Fibroblast of lung (primary cell): ENCODE data around the gene BCL7B. TPM values are rescaled to one million over a fixed set of nuclear protein-coding genes. Genes with fewer than 3 reads are reported as not detected.
"Not testable (repeated sequence)": the region's sequence is repeated elsewhere in the genome, so short reads cannot be mapped to it uniquely, and the experiment has no call there.

Experiments
- DNase-seq, 2 donors: peaks; one replicate each; pipeline versions ENCODE4 v3.0.0 to v3.0.0-alpha.2; 2010; ENCODE audit warnings: low read depth in 2 of 2
- H2AFZ ChIP-seq: 2 replicates; pipeline ENCODE4 v1.5.1; 2012; ENCODE audit warnings: low read length, control low read depth, inconsistent platforms
- H3K27ac ChIP-seq: 2 replicates; pipeline ENCODE4 v1.5.1; 2011; ENCODE audit warnings: low read length, control low read depth; ENCODE audit not compliant: insufficient read depth
- H3K27me3 ChIP-seq: 2 replicates; pipeline ENCODE4 v1.5.1; 2011; ENCODE audit warnings: mild to moderate bottlenecking, low read length; ENCODE audit not compliant: control insufficient read depth, insufficient read depth
- H3K36me3 ChIP-seq: 2 replicates; pipeline ENCODE4 v1.5.1; 2011; ENCODE audit warnings: low read length; ENCODE audit not compliant: control insufficient read depth, insufficient read depth
- H3K4me1 ChIP-seq: 2 replicates; pipeline ENCODE4 v1.5.1; 2011; ENCODE audit warnings: low read length; ENCODE audit not compliant: control insufficient read depth, insufficient read depth; ENCODE audit errors: extremely low read depth
- H3K4me2 ChIP-seq: 2 replicates; pipeline ENCODE4 v1.5.1; 2011; ENCODE audit warnings: low read length, control low read depth; ENCODE audit not compliant: insufficient read depth; ENCODE audit errors: extremely low read depth
- H3K4me3 ChIP-seq, 4 experiments: fragments of 200-600 bp in 1 of 4; sonication (generic) in 1 of 4; replicated peaks in 1 of 4; 2 replicates each; pipeline ENCODE4 v1.5.1; 2011 to 2016; ENCODE audit warnings: low read length in 4 of 4, low read depth in 3 of 4, mild to moderate bottlenecking in 3 of 4, control low read depth in 2 of 4, inconsistent platforms in 1 of 4, mixed read lengths in 1 of 4; ENCODE audit not compliant: insufficient read depth in 1 of 4; ENCODE audit errors: control extremely low read depth in 1 of 4
- H3K79me2 ChIP-seq: 2 replicates; pipeline ENCODE4 v1.5.1; 2012; ENCODE audit warnings: mild to moderate bottlenecking, low read length, inconsistent platforms; ENCODE audit not compliant: control insufficient read depth, insufficient read depth
- H3K9ac ChIP-seq: 2 replicates; pipeline ENCODE4 v1.5.1; 2011; ENCODE audit warnings: mild to moderate bottlenecking, low read length, control low read depth; ENCODE audit not compliant: insufficient read depth
- H3K9me3 ChIP-seq: 2 replicates; pipeline ENCODE4 v1.5.1; 2012; ENCODE audit warnings: low read depth, low read length; ENCODE audit not compliant: control insufficient read depth, insufficient read depth
- H4K20me1 ChIP-seq: 2 replicates; pipeline ENCODE4 v1.5.1; 2011; ENCODE audit warnings: low read length; ENCODE audit not compliant: control insufficient read depth, insufficient read depth; ENCODE audit errors: extremely low read depth
- CTCF ChIP-seq, 2 donors: IDR thresholded peaks in 1 of 2; conservative IDR thresholded peaks in 1 of 2; 1 replicate in 1 of 2; 2 replicates in 1 of 2; pipeline ENCODE4 v1.5.1; 2011 to 2012; ENCODE audit warnings: low read length in 2 of 2, control low read depth in 1 of 2, inconsistent platforms in 1 of 2, low read depth in 1 of 2, mild to moderate bottlenecking in 1 of 2
- EZH2 ChIP-seq: IDR thresholded peaks from 2 replicates; pipeline ENCODE4 v1.5.1; 2012; ENCODE audit warnings: low read length, control low read depth, mild to moderate bottlenecking; ENCODE audit errors: missing control alignments
- polyA plus RNA-seq, 2 donors: library from polyadenylated mRNA; depleted of rRNA in 1 of 2; stranded (reverse) in 1 of 2; unstranded in 1 of 2; fragments of >200 nt; gene quantifications; 2 replicates each; pipeline ENCODE4 v1.2.1, GENCODE V29; 2011 to 2012; ENCODE audit warnings: missing spikeins in 1 of 2
- total RNA-seq: library from RNA; depleted of rRNA; stranded (reverse); fragments of >200 nt; gene quantifications from 2 replicates; pipeline ENCODE4 v1.2.1, GENCODE V29; 2014

Gene BCL7B
- total and polyA plus RNA-seq, 2 donors (not counting 1 experiment from before 2014, with no cell fraction given), result 26.9 to 53.9 TPM

- TF ChIP-seq EZH2, result no peak
- no peak for TF ChIP-seq CTCF (conservative IDR thresholded peaks at IDR 0.05 in 1 of 2, IDR thresholded peaks at IDR 0.05 in 1 of 2; ENCODE audit: low read depth in 1 of 2, low read length in 2 of 2)
- H3K4me3 ChIP-seq, result no peak overlapping the region
- no peak for DNase-seq
- H2AFZ ChIP-seq, result no peak overlapping the region
- H4K20me1 ChIP-seq, result no peaks in the 10 kb centered on the region
- H3K27me3 ChIP-seq, result no peaks in the 10 kb centered on the region
- no peak overlapping the region for H3K4me2 ChIP-seq
- H3K79me2 ChIP-seq, result no peaks in the 10 kb centered on the region
- no peaks in the 10 kb centered on the region for H3K9me3 ChIP-seq
- peaks cover 13% of the 10 kb centered on the region for H3K36me3 ChIP-seq
- H3K27ac ChIP-seq, result no peak overlapping the region
- H3K4me1 ChIP-seq, result no peaks in the 10 kb centered on the region
- no peak overlapping the region for H3K9ac ChIP-seq
Observed at GRCh38 chr7:73536479-73536878, 21.0 kb downstream of the BCL7B start.

- not testable (repeated sequence) for H3K4me3 ChIP-seq, H3K27me3 ChIP-seq, H3K79me2 ChIP-seq, H2AFZ ChIP-seq, H3K4me1 ChIP-seq, H4K20me1 ChIP-seq, H3K4me2 ChIP-seq, H3K9ac ChIP-seq, H3K27ac ChIP-seq, DNase-seq, H3K9me3 ChIP-seq
- peaks cover 13% of the 10 kb centered on the region for H3K36me3 ChIP-seq
Observed at GRCh38 chr7:73535918-73536317, 21.6 kb downstream of the BCL7B start.

GRCh38 chr7:73533742-73534141 lies 23.7 kb downstream of the BCL7B start:
- no peak for TF ChIP-seq CTCF (conservative IDR thresholded peaks at IDR 0.05 in 1 of 2, IDR thresholded peaks at IDR 0.05 in 1 of 2; ENCODE audit: low read depth in 1 of 2, low read length in 2 of 2)
- TF ChIP-seq EZH2, result no peak

More at GRCh38 chr7:73533742-73534141, 23.7 kb downstream of the BCL7B start:
- Histone ChIP-seq H3K9ac (no peak overlapping the region), H3K27me3 (no peaks in the 10 kb centered on the region), H3K79me2 (no peaks in the 10 kb centered on the region), H2AFZ (no peak overlapping the region), H3K36me3 (peaks cover 9% of the 10 kb centered on the region), H3K4me1 (no peaks in the 10 kb centered on the region), H4K20me1 (no peaks in the 10 kb centered on the region), H3K4me2 (no peak overlapping the region), H3K9me3 (no peaks in the 10 kb centered on the region), H3K4me3 (no peak overlapping the region), H3K27ac (no peak overlapping the region)
- DNase-seq, result no peak
